Measurements from ENCODE around the gene C1QTNF7. TPM values are rescaled to one million over a fixed set of nuclear protein-coding genes. Genes with fewer than 3 reads are reported as not detected.

C1QTNF7 gene
- total and polyA plus RNA-seq, 8 donors, result 2.1 to 17.8 (median 14.8) TPM

DNA sequence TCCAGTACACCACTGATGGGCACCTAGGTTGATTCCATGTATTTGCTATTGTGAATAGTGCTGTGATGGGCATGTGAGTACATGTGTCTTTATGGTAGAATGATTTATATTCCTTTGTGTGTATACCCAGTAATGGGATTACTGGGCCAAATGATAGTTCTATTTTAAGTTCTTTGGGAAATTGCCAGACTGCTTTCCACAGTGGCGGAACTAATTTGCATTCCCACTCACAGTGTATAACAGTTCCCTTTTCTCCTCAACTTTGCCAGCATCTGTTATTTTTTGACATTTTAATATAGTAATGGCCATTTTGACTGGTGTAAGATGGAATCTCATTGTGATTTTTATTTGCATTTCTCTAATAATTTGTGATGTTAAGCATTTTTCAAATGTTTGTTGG is 67.8 kb downstream of the C1QTNF7 start:
- ATAC-seq (no peak), DNase-seq (no peak)
- intact Hi-C loops (cut with DNase I), result no loop called here
- TF ChIP-seq, protein P1, sequence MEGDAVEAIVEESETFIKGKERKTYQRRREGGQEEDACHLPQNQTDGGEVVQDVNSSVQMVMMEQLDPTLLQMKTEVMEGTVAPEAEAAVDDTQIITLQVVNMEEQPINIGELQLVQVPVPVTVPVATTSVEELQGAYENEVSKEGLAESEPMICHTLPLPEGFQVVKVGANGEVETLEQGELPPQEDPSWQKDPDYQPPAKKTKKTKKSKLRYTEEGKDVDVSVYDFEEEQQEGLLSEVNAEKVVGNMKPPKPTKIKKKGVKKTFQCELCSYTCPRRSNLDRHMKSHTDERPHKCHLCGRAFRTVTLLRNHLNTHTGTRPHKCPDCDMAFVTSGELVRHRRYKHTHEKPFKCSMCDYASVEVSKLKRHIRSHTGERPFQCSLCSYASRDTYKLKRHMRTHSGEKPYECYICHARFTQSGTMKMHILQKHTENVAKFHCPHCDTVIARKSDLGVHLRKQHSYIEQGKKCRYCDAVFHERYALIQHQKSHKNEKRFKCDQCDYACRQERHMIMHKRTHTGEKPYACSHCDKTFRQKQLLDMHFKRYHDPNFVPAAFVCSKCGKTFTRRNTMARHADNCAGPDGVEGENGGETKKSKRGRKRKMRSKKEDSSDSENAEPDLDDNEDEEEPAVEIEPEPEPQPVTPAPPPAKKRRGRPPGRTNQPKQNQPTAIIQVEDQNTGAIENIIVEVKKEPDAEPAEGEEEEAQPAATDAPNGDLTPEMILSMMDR (IDR thresholded peaks at IDR 0.05), result no peak
- Histone ChIP-seq H3K9me3 (peaks cover 0 to 6% of the 10 kb centered on the region in 2 donors), H3K36me3 (no peaks in the 10 kb centered on the region), H3K27me3 (no peaks in the 10 kb centered on the region), H3K27ac (no peak overlapping the region), H3K4me1 (no peaks in the 10 kb centered on the region), H3K4me3 (no peak overlapping the region)

Other genes starting within 250 kb of the C1QTNF7 start
- gene CC2D2A, start 41.8 kb downstream of the C1QTNF7 start, total RNA-seq, result 10 to 100 TPM; 22.8 to 25.0 TPM
- 10 to 100 TPM; 42.9 to 56.3 (median 51.2) TPM for gene CC2D2A, start 41.8 kb downstream of the C1QTNF7 start, polyA plus RNA-seq (ENCODE audit: insufficient read length in 6 of 6)
- gene FBXL5, start 227.3 kb downstream of the C1QTNF7 start, total RNA-seq, result 100 to 1,000 TPM in 1 of 2 donors, 10 to 100 TPM in 1; 95.3 to 121 TPM
- gene FBXL5, start 227.3 kb downstream of the C1QTNF7 start, polyA plus RNA-seq (ENCODE audit: insufficient read length in 6 of 6), result 100 to 1,000 TPM in 3 of 6 donors, 10 to 100 TPM in 3; 91.9 to 103 (median 101) TPM